HG02885 (cell line): ENCODE measurements around the gene CELF4.

Source experiments
- ATAC-seq: cut with Tn5 transposase; IDR thresholded peaks from one replicate; pipeline ENCODE4 v1.9.1; 2021; ENCODE audit warnings: mild to moderate bottlenecking; ENCODE audit not compliant: unreplicated experiment, poor library complexity

Gene CELF4

DNA sequence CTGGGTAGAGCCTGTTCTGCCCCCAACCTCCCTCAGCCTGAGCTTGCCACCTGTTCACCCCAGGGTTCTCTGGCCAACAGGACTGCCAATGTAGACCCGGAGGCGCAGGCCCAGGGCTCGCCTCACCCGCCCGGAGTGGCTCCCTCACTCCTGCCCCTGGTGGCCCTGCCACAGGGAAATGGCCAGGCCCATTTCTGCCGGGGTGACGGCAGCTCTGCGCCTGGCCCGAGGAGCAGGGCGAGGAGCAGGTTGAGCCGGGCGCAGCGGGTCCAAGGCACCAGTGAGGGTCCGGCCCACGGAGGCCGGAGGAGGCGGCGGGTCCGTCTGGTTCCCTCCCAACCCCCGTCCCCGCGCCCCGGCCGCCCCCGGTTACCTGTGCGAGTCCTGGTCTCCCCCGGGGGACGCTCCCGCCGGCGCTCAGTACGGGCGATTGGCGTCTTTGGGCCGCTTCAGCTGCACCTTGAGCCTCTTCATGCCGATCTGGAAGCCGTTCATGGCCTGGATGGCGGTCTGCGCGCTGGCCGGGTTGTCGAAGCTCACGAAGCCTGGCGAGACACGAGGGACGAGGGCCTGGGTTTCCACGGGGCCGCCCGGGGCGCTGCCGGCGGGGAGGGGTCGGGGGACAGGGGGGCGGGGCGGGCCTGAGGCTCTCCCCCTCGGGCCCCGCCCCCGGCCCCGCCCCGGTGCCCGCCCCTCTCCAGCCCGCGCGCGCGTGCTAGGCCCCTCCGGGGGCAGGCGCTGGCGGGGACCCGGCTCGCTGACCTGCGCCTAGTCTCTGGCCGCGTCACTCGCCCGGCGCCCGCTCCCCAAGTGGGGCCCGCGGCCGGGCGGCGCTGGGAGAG is 312.0 kb downstream of the CELF4 start:
- no peak for ATAC-seq

GRCh38 chr18:37252854-37253393 is 312.7 kb downstream of the CELF4 start:
- no peak for ATAC-seq

GRCh38 chr18:37252342-37252741 is 313.3 kb downstream of the CELF4 start:
- no peak for ATAC-seq

- ATAC-seq = no peak
Measured at GRCh38 chr18:37251679-37252078, 313.9 kb downstream of the CELF4 start.

- no peak for ATAC-seq
Measured at GRCh38 chr18:37249895-37250618, 315.5 kb downstream of the CELF4 start.

DNA sequence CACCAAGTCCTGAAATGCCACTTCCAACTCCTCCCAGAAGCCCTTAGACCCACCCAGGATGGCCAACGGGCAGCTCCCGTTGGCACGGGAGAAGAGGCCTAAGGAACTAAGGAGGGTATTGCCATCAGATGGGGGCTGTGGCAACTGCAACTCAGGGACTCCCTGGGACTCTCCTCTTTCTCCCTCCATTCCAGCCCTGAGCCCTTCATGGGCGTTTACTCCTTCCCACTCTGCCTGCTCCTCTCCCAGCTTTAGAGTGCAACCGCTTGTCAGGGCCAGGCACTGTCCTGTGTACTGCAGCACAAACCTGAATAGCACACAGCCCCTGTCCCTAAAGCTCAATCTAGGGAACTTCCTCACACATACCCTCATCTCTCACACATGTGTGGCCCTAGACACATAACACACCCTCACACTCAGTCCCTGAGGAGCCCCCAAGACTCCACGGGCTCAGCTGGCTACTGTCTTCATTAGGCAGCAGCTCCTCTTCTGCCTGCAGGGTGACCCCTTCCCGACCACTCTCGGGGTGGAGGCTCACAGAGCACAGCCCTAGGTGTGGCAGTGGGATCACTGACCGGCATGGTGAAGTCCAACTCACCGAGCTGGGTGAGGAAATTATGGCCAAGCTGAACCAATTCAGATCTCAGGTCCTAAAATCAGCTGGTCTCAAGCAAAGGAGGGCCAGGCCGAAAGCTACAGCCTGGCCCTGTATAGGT is 316.3 kb downstream of the CELF4 start:
- ATAC-seq = no peak

DNA sequence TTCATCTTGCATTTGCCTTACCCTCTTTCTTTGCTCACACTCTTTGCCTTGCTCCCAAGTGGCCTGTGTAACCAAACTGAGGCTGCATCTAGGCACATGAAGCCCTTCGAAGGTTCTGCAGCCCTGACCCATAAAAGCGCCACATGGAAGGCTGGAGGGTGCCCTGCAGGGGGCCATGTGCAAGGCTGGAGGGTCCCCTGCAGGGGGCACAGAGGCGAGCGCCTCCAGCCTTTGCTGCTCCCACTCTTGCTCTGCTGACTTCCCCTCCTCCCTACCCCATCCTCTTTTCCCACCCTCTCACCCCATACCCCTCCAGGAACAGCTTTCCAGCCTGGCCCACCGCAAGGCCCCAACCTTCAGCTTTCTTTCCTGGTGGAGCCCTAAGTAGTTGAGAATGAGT is 317.3 kb downstream of the CELF4 start:
- ATAC-seq = no peak

- no peak for ATAC-seq
Measured at GRCh38 chr18:37247497-37248161, 318.0 kb downstream of the CELF4 start.

GRCh38 chr18:37246779-37247340 is 318.7 kb downstream of the CELF4 start:
- ATAC-seq = no peak

DNA sequence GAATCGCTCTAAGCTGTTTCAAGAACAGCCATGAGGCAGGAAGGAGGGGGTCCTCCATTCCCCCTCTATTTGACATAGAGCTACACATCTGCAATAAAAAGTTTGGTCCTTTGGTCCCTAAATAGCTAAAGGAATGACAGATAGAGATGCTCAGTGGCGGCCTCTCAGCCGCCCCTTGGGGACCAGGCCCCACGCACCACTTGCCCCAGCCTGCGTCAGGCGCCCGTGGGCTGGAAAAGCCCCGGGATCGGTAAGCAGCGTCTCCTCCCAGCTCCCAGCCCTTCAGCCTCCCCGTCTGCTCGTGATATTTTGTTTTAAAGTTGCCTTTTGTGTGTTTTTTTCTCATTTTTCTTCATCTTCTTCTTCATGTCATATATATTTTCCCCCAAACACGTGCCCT is 321.0 kb downstream of the CELF4 start:
- no peak for ATAC-seq

DNA sequence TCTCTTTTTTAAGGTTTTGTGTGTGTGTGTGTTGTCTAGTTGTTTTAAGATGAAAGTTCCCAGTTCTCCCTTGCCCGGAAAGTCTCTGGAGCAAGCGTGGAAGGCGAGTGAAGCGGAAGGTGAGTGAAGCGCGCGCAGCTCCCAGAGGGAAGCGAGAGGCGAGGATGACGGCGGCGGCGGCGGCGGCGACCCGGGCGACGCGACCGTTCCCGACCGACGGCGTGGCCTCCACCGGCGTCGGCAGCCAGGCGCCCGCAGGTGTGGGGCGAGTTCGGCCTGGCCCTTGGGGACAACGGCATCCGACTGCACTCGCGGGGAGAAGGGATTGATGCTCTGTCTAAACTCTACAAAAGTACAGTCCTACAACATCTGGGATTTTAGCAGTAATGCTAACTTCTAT is 321.9 kb downstream of the CELF4 start:
- ATAC-seq = peak; percentile 46

GRCh38 chr18:37242826-37243560 is 322.6 kb downstream of the CELF4 start:
- ATAC-seq = no peak

DNA sequence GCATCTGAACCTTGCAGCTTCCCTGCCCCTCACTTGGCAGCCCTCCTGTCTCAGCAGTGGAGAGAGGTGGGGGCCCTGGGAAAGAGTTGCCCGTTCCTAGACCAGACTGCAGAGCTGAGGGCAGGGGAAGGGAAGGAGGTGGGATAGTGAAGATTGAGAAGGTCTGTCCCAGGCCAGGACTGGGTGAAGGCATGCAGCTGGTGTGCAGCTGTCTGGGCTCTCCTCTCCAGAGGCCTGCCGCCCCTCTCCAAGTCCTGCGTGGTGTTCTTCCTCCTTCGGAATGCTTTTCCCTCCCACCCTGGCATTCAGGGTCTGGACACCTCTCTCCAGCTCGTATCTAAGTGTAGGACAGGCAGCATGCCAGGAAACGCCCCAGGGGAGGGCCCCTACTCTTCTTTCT is 323.5 kb downstream of the CELF4 start:
- no peak for ATAC-seq

- no peak for ATAC-seq
Measured at GRCh38 chr18:37238282-37239108, 327.1 kb downstream of the CELF4 start.

GRCh38 chr18:37235583-37235982 is 330.0 kb downstream of the CELF4 start:
- no peak for ATAC-seq

GRCh38 chr18:37231251-37231650 is 334.3 kb downstream of the CELF4 start:
- no peak for ATAC-seq

DNA sequence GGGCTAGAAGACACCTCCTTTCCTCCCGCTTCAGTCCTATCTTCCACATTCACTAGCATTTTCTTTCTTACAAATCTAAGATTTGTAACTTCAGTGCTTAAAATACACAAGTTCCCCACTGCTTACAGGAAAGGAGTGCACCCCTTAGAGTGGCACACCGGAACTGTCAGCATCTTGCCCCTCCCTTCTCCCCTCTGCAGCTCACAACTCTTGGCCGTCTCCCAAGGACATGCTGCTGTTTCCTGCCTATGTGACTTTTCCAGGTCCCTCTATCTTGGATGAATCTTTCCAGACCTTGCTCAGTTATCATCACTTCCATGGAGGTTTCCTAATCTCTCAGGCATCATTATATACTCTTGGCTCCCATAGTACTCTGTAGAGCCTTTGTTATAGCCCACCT is 334.8 kb downstream of the CELF4 start:
- no peak for ATAC-seq

DNA sequence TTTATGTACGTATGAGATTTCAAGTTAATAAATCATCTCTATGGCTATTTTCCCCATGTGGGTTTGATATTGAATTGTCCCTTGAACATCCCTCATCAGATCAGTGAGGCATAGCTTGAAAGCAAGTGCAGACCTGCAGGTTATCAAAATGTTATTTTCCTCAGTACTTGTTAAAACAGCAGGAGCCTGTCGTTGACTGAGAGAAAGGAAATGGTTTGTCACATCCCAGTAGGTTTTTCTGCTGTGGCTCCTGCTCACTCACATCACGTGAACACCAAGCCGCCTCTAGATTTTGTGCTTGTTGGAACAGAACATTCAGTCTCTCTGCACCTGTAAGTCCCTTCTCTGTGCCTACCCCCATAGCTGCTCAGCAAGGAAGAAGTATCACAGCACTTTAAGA is 340.3 kb downstream of the CELF4 start:
- ATAC-seq = no peak

GRCh38 chr18:37222999-37223378 is 342.6 kb downstream of the CELF4 start:
- ATAC-seq = no peak
